GM04504 (cell line): ENCODE measurements around the gene JADE1.

ENCODE experiments used
- DNase-seq: peaks from one replicate; pipeline ENCODE4 v3.0.0-alpha.2; 2012; ENCODE audit warnings: low read depth

Gene JADE1

DNA sequence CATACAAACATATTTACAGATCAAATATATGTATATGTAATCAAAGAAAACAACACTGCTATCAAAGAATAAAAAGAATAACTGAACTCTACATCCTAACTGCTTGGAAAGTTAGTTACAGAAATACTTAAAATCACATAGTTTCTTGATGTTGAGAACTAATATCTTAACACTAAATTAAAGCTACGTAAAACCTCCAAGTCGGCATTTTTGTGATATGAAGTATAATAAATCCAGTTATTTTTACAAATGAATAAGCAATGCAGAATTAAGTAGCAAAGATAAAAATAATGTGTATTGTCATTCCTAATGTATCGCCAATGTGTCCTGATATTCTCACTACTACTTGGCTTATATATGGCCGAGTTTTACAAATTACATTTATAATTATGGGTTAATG is 68.4 kb downstream of the JADE1 start:
- no peak for DNase-seq

DNA sequence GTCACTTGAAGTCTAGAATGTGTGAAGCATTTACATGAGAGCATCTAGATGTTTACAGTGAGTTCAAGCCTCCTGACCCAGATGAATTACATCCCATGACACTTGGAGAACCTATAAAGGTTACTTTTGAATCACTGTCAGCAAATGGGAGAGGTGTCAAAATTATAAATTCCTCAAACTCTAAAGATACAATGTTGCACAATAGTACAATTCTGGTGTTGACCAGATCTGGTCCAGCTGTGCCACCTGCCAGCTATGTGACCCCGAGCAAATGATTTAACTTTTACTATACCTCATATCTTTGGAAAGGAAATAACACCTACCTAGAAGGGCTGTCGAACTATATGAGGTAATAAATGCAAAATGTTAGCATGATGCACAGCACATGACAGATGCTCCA is 69.8 kb downstream of the JADE1 start:
- DNase-seq, result no peak

DNA sequence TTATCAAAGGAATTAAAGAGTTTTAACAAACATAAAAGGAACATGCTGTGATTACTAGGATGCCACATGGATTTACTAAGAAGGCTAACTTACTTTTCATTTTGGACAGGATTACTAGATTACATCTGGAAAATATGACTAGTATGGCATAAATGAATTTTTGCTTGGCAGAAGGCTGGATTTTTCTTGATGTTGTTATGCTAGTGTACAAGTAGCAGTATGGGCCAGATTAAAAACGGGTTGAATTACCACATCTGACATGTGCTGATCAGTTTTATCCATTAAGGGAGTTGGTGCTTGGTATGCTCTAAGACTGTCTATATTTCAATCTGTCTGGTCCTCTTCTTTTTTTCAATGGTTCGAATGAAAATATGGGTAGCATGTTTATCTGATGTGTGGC is 70.5 kb downstream of the JADE1 start:
- DNase-seq, result no peak

DNA sequence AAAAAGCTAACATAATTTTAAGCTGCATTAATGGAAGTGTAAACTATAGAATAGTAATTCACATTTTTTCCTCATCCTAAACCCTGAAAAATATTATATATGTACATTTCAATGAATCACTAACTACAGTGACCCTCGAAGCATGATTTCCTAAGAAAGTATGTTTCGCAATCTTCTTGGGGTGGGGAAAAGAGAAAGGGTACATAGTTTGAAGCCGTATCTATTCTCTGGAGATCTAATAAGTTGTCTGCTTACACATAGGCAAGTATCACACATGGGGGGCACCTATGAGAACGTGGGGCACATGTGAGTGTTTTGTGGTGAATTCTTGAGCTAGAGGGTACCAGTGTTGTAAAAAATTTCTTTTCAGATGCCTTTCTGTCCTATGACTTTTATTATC is 71.2 kb downstream of the JADE1 start:
- DNase-seq, result no peak

DNA sequence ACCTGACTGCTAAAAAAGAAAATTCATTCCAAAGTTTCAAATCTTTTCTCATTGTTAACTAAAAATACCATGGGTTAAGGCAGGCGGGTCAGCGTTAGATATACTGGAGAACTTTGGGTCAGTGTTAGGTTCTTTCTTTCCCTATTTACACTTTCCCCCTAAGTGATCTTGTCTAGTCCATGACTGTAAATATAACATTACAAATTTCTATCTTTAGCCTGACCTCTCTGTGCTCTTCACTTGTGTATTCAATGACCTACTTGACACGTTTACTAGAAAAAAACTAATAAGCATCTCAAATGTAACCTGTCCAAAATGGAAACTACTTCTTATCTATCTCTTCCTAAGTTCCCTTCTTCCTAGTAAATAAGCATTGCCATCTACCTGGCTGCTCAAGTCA is 95.3 kb downstream of the JADE1 start:
- DNase-seq, result no peak

DNA sequence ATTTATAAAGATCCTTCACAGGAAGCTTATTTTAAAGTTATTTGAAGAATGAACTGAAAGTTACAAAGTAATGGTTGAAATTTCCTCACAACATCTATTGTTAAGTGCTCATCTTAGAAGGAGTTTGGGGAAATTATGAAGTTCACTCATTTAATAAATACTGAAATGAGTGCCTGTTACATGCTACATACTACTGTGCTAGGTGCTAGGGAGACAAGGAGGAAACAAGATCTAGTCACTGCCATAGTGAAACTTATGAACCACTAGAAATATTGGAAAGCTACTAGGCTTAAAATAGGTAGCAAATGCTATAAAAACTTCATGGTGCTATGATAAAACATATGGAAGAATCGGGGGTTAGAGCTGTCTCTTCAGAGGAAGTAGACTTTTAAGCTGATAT is 97.1 kb downstream of the JADE1 start:
- no peak for DNase-seq

DNA sequence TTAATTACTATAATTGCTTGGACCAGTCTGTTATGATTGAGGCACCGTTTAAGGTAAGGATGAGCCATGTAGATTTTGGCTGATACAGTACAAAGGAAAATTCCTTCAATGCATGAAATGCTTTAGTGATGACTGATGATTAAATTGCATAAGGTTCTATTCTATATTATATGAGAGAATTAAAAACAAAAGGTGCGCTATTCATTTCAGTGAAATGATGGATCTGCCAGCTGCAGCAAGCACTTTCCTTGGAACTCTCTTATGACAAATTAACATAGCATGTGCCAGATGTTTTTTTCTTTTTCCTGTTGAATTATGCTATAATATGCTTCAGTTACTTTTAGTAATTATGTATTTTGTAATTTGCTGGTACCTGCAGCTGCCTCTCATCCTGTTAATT is 98.5 kb downstream of the JADE1 start:
- DNase-seq, result no peak

DNA sequence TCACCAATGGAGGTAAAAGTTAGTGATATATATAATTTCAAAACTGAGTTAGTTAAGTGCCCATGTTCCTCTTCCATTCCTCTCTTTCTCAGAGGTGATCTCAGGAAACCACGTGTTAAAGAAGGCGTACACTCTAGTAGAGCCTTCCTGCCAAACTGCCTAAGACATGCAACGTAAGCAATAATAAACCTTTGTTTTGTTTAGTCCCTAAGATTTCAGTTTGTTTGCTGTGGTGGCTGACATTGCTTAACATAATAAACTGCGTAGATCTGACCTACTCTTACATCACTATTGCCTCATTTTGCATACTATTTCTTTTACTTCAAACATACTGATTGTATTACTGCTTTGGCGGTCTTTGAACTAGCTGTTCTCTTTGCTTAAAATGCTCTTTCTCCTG is 99.2 kb downstream of the JADE1 start:
- DNase-seq, result no peak

DNA sequence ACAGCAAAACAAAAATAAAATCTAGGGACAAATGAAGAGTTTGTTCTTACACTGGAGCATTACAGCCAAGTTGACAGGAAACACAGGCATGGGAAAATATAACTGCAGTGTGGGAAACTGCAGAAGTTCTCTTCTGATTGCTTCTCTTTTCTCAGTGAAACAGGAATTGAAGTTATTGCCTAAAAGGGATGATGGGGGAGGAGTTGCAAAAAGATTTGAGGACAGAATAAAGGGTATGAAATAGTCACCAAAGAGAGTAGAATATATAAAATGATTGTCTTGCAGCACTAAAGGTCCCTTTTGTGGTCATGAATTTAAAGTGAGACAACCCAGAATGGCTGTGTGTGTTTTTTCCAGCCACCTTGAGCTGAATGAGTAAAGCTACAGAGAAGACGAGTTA is 103.7 kb downstream of the JADE1 start:
- no peak for DNase-seq

DNA sequence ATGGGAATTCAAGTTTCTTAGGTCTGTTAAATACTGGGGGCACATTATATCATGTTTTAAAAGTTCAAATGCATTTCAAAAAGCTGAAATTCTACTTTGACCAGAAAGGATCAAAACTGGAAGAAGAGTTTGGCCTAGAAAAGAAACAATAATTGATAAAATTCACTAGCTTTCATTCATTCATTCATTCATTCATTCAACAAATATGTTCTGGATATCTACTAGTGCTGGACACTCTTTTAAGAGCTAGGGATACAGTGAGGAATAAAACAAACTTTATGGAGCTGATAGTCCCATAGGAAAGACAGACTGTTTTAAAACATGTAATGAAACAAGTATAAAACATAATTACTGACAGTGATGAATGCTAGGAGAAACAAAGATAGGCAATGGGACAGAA is 106.0 kb downstream of the JADE1 start:
- no peak for DNase-seq

DNA sequence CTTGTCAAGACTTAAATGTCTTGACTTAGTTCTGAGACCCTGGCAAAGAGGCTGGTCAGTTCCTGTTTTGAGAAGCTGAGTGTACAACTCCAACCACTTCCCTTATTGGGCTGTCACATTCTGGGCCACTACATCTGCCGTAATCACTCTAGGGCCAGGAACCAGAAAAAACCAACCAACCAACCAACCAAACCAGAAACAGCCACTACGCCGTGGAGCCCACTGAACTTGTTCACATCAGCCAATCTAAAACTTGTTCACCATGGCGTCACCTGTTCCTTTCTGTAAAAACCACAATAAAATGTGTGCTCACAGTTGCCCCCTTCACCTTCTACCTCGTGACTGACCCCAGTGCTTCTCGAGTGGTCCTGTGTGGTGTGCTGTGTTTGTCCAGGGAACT is 107.3 kb downstream of the JADE1 start:
- DNase-seq, result no peak

DNA sequence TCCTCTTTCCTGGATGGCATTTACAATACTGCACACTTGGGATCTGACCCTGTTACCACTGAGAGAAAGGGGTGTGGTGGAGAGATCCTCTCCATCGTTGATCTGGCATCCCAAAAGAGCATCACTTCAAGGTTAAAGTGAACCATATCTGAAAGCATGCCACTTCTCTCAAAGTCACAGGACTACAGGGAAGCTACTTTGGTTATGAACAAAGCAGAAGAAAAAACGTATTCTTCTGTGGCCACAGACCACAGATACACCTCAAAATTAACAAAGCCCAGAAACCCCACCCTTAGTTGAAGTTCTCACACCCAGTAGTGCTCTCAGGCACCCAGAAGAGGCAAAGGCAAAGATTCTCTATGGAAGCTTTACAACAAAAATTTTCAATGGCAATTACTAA is 108.3 kb downstream of the JADE1 start:
- no peak for DNase-seq

DNA sequence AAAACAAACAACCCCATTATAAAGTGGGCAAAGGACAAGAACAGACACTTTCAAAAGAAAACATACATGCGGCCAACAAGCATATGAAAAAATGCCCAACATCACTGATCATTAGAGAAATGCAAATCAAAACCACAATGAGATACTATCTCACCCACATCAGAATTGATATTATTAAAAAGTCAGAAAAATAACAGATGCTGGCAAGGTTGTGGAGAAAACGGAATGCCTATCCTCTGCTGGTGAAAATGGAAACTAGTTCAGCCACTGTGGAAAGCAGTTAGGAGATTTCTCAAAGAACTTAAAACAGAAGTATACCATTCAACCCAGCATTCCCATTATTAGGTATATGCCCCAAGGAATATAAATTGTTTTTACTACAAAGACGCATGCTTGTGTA is 112.5 kb downstream of the JADE1 start:
- DNase-seq, result no peak
